Measurements from ENCODE around the gene CNTN4.

DNA sequence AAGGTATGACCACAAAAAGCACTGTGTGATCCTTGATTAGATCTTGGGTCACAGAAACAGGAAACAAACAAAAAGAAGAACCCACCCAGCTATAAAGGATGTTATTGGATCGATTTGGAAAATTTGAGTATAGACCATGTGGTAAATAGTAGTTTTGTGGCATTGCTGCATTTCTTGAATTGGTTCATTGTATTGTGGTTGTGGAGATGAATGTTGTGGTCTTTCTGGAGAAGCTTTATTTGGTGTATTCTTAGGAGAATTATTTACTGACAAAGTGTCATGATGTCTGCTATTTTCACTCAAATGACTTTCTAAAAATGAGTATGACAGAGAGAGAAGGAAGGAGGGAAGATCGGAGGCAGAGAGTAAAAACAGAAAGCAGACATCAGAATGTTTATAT is 406.2 kb downstream of the CNTN4 start:
- TF ChIP-seq GABPA (IDR thresholded peaks at IDR 0.05; ENCODE audit: borderline replicate concordance, insufficient read depth, low read length) (no peak), TAF7 (optimal IDR thresholded peaks at IDR 0.05; ENCODE audit: borderline replicate concordance, low read depth, low read length) (no peak), SUZ12 (IDR thresholded peaks at IDR 0.05; ENCODE audit: low read length) (no peak), SP4 (IDR thresholded peaks at IDR 0.05; ENCODE audit: low read length) (no peak), EZH2 (IDR thresholded peaks at IDR 0.05; ENCODE audit: low read depth, low read length, severe bottlenecking) (no peak), PHF8 (conservative IDR thresholded peaks at IDR 0.05; ENCODE audit: low read depth, low read length) (no peak), POLR2A (IDR thresholded peaks at IDR 0.05; ENCODE audit: control extremely low read depth in 1 of 2, low read depth in 2 of 2, low read length in 2 of 2) (no peak), SP1 (IDR thresholded peaks at IDR 0.05; ENCODE audit: low read depth, low read length) (no peak)
- TF ChIP-seq, protein P1, sequence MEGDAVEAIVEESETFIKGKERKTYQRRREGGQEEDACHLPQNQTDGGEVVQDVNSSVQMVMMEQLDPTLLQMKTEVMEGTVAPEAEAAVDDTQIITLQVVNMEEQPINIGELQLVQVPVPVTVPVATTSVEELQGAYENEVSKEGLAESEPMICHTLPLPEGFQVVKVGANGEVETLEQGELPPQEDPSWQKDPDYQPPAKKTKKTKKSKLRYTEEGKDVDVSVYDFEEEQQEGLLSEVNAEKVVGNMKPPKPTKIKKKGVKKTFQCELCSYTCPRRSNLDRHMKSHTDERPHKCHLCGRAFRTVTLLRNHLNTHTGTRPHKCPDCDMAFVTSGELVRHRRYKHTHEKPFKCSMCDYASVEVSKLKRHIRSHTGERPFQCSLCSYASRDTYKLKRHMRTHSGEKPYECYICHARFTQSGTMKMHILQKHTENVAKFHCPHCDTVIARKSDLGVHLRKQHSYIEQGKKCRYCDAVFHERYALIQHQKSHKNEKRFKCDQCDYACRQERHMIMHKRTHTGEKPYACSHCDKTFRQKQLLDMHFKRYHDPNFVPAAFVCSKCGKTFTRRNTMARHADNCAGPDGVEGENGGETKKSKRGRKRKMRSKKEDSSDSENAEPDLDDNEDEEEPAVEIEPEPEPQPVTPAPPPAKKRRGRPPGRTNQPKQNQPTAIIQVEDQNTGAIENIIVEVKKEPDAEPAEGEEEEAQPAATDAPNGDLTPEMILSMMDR (IDR thresholded peaks at IDR 0.05; ENCODE audit: control extremely low read depth in 1 of 3, insufficient read depth in 1 of 3, low read depth in 1 of 3, low read length in 3 of 3) = no peak
